ENCODE data around the gene SAA2. TPM values are rescaled to one million over a fixed set of nuclear protein-coding genes. Genes with fewer than 3 reads are reported as not detected.

The SAA2 gene
- total RNA-seq, 4 donors from 2014 or later = 6.6 TPM; not detected in 3

DNA sequence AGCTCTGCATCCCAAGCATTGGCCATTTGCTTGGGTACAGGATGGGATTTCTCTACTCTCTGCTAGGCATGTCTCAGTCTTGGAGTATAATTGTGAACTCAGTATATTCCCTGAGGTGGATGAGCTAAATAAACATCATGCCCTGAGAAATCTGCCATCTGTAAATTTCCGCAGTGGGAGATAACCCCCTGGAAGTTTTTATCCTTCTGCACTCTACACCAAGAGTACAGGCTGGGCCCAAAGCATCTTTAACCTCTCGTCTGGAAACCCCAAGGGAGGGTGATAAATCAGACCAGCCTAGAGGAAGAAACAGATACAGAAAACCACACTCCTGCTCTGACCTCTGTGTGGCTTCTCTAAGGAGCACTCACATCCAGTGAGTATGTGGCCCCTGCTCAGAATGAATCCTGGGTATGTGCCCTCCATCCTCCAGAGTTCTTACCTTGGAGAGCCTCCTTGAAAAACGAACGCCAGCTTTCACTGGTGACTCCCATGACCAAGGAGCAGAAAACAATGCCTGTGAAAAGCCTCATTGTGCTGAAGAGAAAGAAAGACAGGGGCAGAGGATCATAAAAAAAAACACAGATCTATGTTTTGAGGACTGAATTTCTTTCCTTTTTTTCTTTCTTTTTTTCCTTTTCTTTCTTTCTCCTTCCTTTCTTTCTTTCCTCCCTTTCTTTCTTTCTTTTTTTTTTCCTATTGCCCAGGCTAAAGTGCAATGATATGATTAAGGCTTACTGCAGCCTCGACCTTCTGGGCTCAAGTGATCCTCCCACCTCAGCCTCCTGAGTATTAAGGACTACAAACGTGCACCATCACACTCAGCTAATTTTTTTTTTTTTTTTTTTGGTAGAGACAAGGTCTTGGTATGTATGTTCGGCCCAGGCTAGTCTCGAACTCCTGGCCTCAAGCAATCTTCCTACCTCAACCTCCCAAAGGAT, 12.8 kb downstream of the SAA2 start:
- WGBS, 2 donors = 54 to 56% methylated on average over 8 of the region's 8 CpGs
- Histone ChIP-seq H3K4me3 (replicated peaks in 1 of 3) (no peak overlapping the region), H3K27ac (no peak overlapping the region), H3K4me1 (no peaks in the 10 kb centered on the region), H3K9me3 (no peaks in the 10 kb centered on the region), H3K36me3 (no peaks in the 10 kb centered on the region), H3K27me3 (no peaks in the 10 kb centered on the region)
- TF ChIP-seq, protein P1, sequence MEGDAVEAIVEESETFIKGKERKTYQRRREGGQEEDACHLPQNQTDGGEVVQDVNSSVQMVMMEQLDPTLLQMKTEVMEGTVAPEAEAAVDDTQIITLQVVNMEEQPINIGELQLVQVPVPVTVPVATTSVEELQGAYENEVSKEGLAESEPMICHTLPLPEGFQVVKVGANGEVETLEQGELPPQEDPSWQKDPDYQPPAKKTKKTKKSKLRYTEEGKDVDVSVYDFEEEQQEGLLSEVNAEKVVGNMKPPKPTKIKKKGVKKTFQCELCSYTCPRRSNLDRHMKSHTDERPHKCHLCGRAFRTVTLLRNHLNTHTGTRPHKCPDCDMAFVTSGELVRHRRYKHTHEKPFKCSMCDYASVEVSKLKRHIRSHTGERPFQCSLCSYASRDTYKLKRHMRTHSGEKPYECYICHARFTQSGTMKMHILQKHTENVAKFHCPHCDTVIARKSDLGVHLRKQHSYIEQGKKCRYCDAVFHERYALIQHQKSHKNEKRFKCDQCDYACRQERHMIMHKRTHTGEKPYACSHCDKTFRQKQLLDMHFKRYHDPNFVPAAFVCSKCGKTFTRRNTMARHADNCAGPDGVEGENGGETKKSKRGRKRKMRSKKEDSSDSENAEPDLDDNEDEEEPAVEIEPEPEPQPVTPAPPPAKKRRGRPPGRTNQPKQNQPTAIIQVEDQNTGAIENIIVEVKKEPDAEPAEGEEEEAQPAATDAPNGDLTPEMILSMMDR (IDR thresholded peaks at IDR 0.05) = no peak
- TF ChIP-seq POLR2A (IDR thresholded peaks at IDR 0.05) = no peak
- intact Hi-C loops (cut with DNase I) = no loop called here
- DNase-seq = no peak

GRCh38 chr11:18233912-18234311, 14.6 kb downstream of the SAA2 start:
- Histone ChIP-seq H3K4me3 (replicated peaks in 1 of 3) (no peak overlapping the region), H3K27ac (no peak overlapping the region), H3K9me3 (no peaks in the 10 kb centered on the region), H3K36me3 (no peaks in the 10 kb centered on the region), H3K27me3 (no peaks in the 10 kb centered on the region), H3K4me1 (no peaks in the 10 kb centered on the region)
- WGBS, 2 donors = 93 to 96% methylated on average over 4 of the region's 4 CpGs
- DNase-seq = no peak
- intact Hi-C loops (cut with DNase I) = no loop called here
- TF ChIP-seq, protein P1 (IDR thresholded peaks at IDR 0.05) = no peak
- no peak for TF ChIP-seq POLR2A (IDR thresholded peaks at IDR 0.05)

- Histone ChIP-seq H3K9me3 (no peaks in the 10 kb centered on the region), H3K36me3 (no peaks in the 10 kb centered on the region), H3K27ac (no peak overlapping the region), H3K27me3 (no peaks in the 10 kb centered on the region), H3K4me3 (replicated peaks in 1 of 3) (no peak overlapping the region), H3K4me1 (no peaks in the 10 kb centered on the region)
- WGBS, 2 donors = 91% methylated on average over 2 of the region's 2 CpGs
- no peak for DNase-seq
- TF ChIP-seq, protein P1 (IDR thresholded peaks at IDR 0.05) = no peak
- TF ChIP-seq POLR2A (IDR thresholded peaks at IDR 0.05) = no peak
- intact Hi-C loops (cut with DNase I) = no loop called here
Observed at GRCh38 chr11:18230859-18231258, 17.6 kb downstream of the SAA2 start.

- Histone ChIP-seq H3K4me1 (no peaks in the 10 kb centered on the region), H3K27me3 (no peaks in the 10 kb centered on the region), H3K4me3 (replicated peaks in 1 of 3) (no peak overlapping the region), H3K9me3 (no peaks in the 10 kb centered on the region), H3K27ac (no peak overlapping the region), H3K36me3 (no peaks in the 10 kb centered on the region)
- intact Hi-C loops (cut with DNase I) = no loop called here
- DNase-seq = no peak
- whole genome bisulfite sequencing, 2 donors = 80 to 90% methylated on average over 2 to 3 of the region's 3 CpGs
- TF ChIP-seq, protein P1 (IDR thresholded peaks at IDR 0.05) = no peak
- no peak for TF ChIP-seq POLR2A (IDR thresholded peaks at IDR 0.05)
Observed at GRCh38 chr11:18229501-18229900, 19.0 kb downstream of the SAA2 start.

- Histone ChIP-seq H3K4me1 (no peaks in the 10 kb centered on the region), H3K4me3 (replicated peaks in 1 of 3) (no peak overlapping the region), H3K9me3 (no peaks in the 10 kb centered on the region), H3K27me3 (no peaks in the 10 kb centered on the region), H3K36me3 (no peaks in the 10 kb centered on the region), H3K27ac (no peak overlapping the region)
- TF ChIP-seq, protein P1 (IDR thresholded peaks at IDR 0.05) = no peak
- no peak for TF ChIP-seq POLR2A (IDR thresholded peaks at IDR 0.05)
- intact Hi-C loops (cut with DNase I) = no loop called here
- DNase-seq = no peak
- WGBS, 2 donors = 74 to 77% methylated on average over 2 of the region's 2 CpGs
Observed at GRCh38 chr11:18225913-18226312, 22.6 kb downstream of the SAA2 start.

Measured in thyroid gland (tissue), 4 donors.